Body of pancreas (tissue), 4 donors: ENCODE data around the gene GCC2.

ENCODE experiments used
- CTCF ChIP-seq, 7 experiments: fragments of 450-650 bp in 4 of 7; fragments of 200-600 bp in 3 of 7; sonication (generic) in 3 of 7; IDR thresholded peaks; one replicate each; pipeline ENCODE4 v1.5.1; 2016 to 2019; ENCODE audit warnings: antibody characterized with exemption in 7 of 7
- POLR2A ChIP-seq, 3 donors: fragments of 450-650 bp; IDR thresholded peaks; one replicate each; pipeline ENCODE4 v1.6.1; 2016; ENCODE audit warnings: antibody characterized with exemption in 3 of 3, mild to moderate bottlenecking in 2 of 3

DNA sequence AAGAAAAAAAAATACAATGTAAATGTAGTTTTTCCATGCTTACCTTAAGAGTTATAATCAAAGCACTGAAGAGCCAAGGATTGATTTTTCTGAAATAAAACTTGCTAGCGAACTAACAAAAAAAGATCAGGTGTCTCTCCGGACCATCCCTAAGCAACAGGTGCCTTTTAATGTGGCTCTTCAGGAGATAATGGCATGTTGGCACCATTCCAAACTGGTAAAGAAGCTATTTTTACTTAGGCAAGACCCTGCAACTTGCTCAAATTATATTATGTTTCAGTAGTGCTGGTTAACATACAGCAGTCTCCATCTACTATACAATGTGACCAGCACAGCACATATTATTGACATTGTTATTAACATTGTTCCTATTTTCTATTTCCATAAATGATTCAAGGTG, 2.3 kb upstream of the GCC2 start:
- TF ChIP-seq CTCF (IDR thresholded peaks at IDR 0.05) (no peak), POLR2A (IDR thresholded peaks at IDR 0.05) (no peak)
